Stimulated activated CD8-positive, alpha-beta memory T cell treated with anti-CD3 and anti-CD28 coated beads, Interleukin-12 subunit alpha, Interleukin-12 subunit beta, amount 100 ng/mL, for 1 hour (primary cell): ENCODE data around the gene MEF2B.
"Not testable (repeated sequence)": the region's sequence is repeated elsewhere in the genome, so short reads cannot be mapped to it uniquely, and the experiment has no call there.

ENCODE experiments used
- DNase-seq: peaks from one replicate; pipeline ENCODE4 v3.0.0-alpha.2; 2020; ENCODE audit warnings: low read depth

Gene MEF2B

GRCh38 chr19:19123386-19123785, 46.7 kb downstream of the MEF2B start:
- DNase-seq = no peak

- DNase-seq = no peak
These were observed 47.2 kb downstream of the MEF2B start for GRCh38 chr19:19122902-19123301.

GRCh38 chr19:19121371-19121770, 48.7 kb downstream of the MEF2B start:
- no peak for DNase-seq

- no peak for DNase-seq
These were observed 49.5 kb downstream of the MEF2B start for GRCh38 chr19:19120308-19121231.

GRCh38 chr19:19119325-19120237, 50.5 kb downstream of the MEF2B start:
- no peak for DNase-seq

GRCh38 chr19:19115954-19116353, 54.1 kb downstream of the MEF2B start:
- DNase-seq = peak; percentile 16

- DNase-seq = no peak
These were observed 56.9 kb downstream of the MEF2B start for GRCh38 chr19:19113040-19113626.

- DNase-seq = no peak
These were observed 58.0 kb downstream of the MEF2B start for GRCh38 chr19:19111967-19112580.

- no peak for DNase-seq
These were observed 58.8 kb downstream of the MEF2B start for GRCh38 chr19:19111136-19111835.

GRCh38 chr19:19110410-19111135, 59.5 kb downstream of the MEF2B start:
- DNase-seq = no peak

- DNase-seq = no peak
These were observed 60.5 kb downstream of the MEF2B start for GRCh38 chr19:19109601-19110000.

- DNase-seq = no peak
These were observed 62.4 kb downstream of the MEF2B start for GRCh38 chr19:19107654-19108053.

GRCh38 chr19:19106938-19107337, 63.1 kb downstream of the MEF2B start:
- not testable (repeated sequence) for DNase-seq

- no peak for DNase-seq
These were observed 64.0 kb downstream of the MEF2B start for GRCh38 chr19:19106056-19106551.

GRCh38 chr19:19105365-19106055, 64.6 kb downstream of the MEF2B start:
- DNase-seq = no peak

- DNase-seq = no peak
These were observed 66.9 kb downstream of the MEF2B start for GRCh38 chr19:19103167-19103566.

- DNase-seq = not testable (repeated sequence)
These were observed 67.5 kb downstream of the MEF2B start for GRCh38 chr19:19102566-19102965.

GRCh38 chr19:19101540-19101939, 68.5 kb downstream of the MEF2B start:
- DNase-seq = no peak

GRCh38 chr19:19098703-19099632, 71.1 kb downstream of the MEF2B start:
- DNase-seq = no peak
